GM21447 (cell line): Measurements from ENCODE around the gene ASPDH.
"Not testable (repeated sequence)": the region's sequence is repeated elsewhere in the genome, so short reads cannot be mapped to it uniquely, and the experiment has no call there.

ENCODE experiments used
- ATAC-seq: cut with Tn5 transposase; IDR thresholded peaks from one replicate; pipeline ENCODE4 v1.9.1; 2021; ENCODE audit not compliant: unreplicated experiment

Gene ASPDH

GRCh38 chr19:50548191-50549058 is 34.7 kb upstream of the ASPDH start:
- ATAC-seq: no peak

GRCh38 chr19:50547385-50548190 is 33.9 kb upstream of the ASPDH start:
- ATAC-seq: no peak

- no peak for ATAC-seq
Observed at GRCh38 chr19:50546527-50547221, 33.0 kb upstream of the ASPDH start.

GRCh38 chr19:50542943-50543342 is 29.2 kb upstream of the ASPDH start:
- no peak for ATAC-seq

GRCh38 chr19:50537769-50538230 is 24.1 kb upstream of the ASPDH start:
- ATAC-seq: no peak

- ATAC-seq: no peak
Observed at GRCh38 chr19:50537306-50537685, 23.6 kb upstream of the ASPDH start.

- ATAC-seq: no peak
Observed at GRCh38 chr19:50536662-50537305, 23.1 kb upstream of the ASPDH start.

- ATAC-seq: no peak
Observed at GRCh38 chr19:50535672-50536187, 22.0 kb upstream of the ASPDH start.

GRCh38 chr19:50534478-50534877 is 20.8 kb upstream of the ASPDH start:
- no peak for ATAC-seq

- no peak for ATAC-seq
Observed at GRCh38 chr19:50532952-50533351, 19.2 kb upstream of the ASPDH start.

- no peak for ATAC-seq
Observed at GRCh38 chr19:50531171-50531612, 17.5 kb upstream of the ASPDH start.

GRCh38 chr19:50528052-50528451 is 14.3 kb upstream of the ASPDH start:
- ATAC-seq: not testable (repeated sequence)

- ATAC-seq: no peak
Observed at GRCh38 chr19:50522881-50523280, 9.2 kb upstream of the ASPDH start.

- no peak for ATAC-seq
Observed at GRCh38 chr19:50520822-50521465, 7.2 kb upstream of the ASPDH start.

- no peak for ATAC-seq
Observed at GRCh38 chr19:50519006-50519575, 5.4 kb upstream of the ASPDH start.

- ATAC-seq: no peak
Observed at GRCh38 chr19:50518091-50519005, 4.6 kb upstream of the ASPDH start.

- no peak for ATAC-seq
Observed at GRCh38 chr19:50517704-50518075, 4.0 kb upstream of the ASPDH start.

GRCh38 chr19:50516964-50517703 is 3.4 kb upstream of the ASPDH start:
- no peak for ATAC-seq
